GM23338 (cell line): ENCODE results near the gene FAT1. TPM values are rescaled to one million over a fixed set of nuclear protein-coding genes. Genes with fewer than 3 reads are reported as not detected.

Experiments used
- ATAC-seq: fragments of 200-7000 bp; cut with Tn5 transposase; 3 replicates; pipeline ENCODE4 v1.9.1; 2020
- DNase-seq: peaks from one replicate; pipeline ENCODE4 v3.0.0-alpha.2; 2015; ENCODE audit warnings: low spot score
- H2AFZ ChIP-seq: fragments of 200-600 bp; sonication (generic); 2 replicates; pipeline ENCODE4 v1.8.0; 2016; ENCODE audit warnings: antibody characterized with exemption, mild to moderate bottlenecking, moderate library complexity
- H3F3A ChIP-seq: fragments of 200-600 bp; sonication (generic); replicated peaks from 2 replicates; pipeline ENCODE4 v1.8.0; 2017; ENCODE audit warnings: antibody characterized with exemption, mixed run types, low read depth
- H3K27ac ChIP-seq: fragments of 200-600 bp; sonication (generic); 2 replicates; pipeline ENCODE4 v1.6.1; 2016; ENCODE audit warnings: low read depth
- H3K27me3 ChIP-seq: fragments of 200-600 bp; sonication (generic); 2 replicates; pipeline ENCODE4 v1.8.0; 2016; ENCODE audit warnings: mild to moderate bottlenecking, mixed run types, moderate library complexity; ENCODE audit not compliant: insufficient read depth
- H3K36me3 ChIP-seq: fragments of 200-600 bp; sonication (generic); 2 replicates; pipeline ENCODE4 v1.8.0; 2016; ENCODE audit warnings: mild to moderate bottlenecking; ENCODE audit not compliant: insufficient read depth
- H3K4me1 ChIP-seq: fragments of 200-600 bp; sonication (generic); 2 replicates; pipeline ENCODE4 v1.8.0; 2016; ENCODE audit warnings: mild to moderate bottlenecking, moderate library complexity; ENCODE audit not compliant: insufficient read depth
- H3K4me2 ChIP-seq: fragments of 200-600 bp; sonication (generic); 2 replicates; pipeline ENCODE4 v1.7.1; 2017; ENCODE audit warnings: mixed run types
- H3K4me3 ChIP-seq: fragments of 200-600 bp; sonication (generic); 2 replicates; pipeline ENCODE4 v1.6.1; 2016; ENCODE audit warnings: mixed run types
- H3K79me2 ChIP-seq: fragments of 200-600 bp; sonication (generic); replicated peaks from 2 replicates; pipeline ENCODE4 v1.8.0; 2017; ENCODE audit warnings: mild to moderate bottlenecking; ENCODE audit not compliant: insufficient read depth
- H3K9me2 ChIP-seq: fragments of 200-600 bp; sonication (generic); 2 replicates; pipeline ENCODE4 v1.8.0; 2017; ENCODE audit not compliant: insufficient read depth
- H4K20me1 ChIP-seq: fragments of 200-600 bp; sonication (generic); replicated peaks from 2 replicates; pipeline ENCODE4 v1.8.0; 2017; ENCODE audit warnings: mild to moderate bottlenecking; ENCODE audit not compliant: insufficient read depth
- H3K27ac Mint-ChIP-seq: 2 replicates; pipeline ENCODE4 v1.8.0; 2020; ENCODE audit warnings: inconsistent platforms, mild to moderate bottlenecking, moderate library complexity, mixed read lengths
- H3K27me3 Mint-ChIP-seq: 3 replicates; pipeline ENCODE4 v1.8.0; 2022; ENCODE audit warnings: low read depth, mild to moderate bottlenecking, moderate library complexity, mixed read lengths, inconsistent platforms; ENCODE audit not compliant: insufficient read depth, poor library complexity
- H3K36me3 Mint-ChIP-seq: 3 replicates; pipeline ENCODE4 v1.8.0; 2021; ENCODE audit warnings: low read depth, mild to moderate bottlenecking, inconsistent platforms, moderate library complexity, mixed read lengths
- H3K4me1 Mint-ChIP-seq: 3 replicates; pipeline ENCODE4 v1.8.0; 2020; ENCODE audit warnings: mild to moderate bottlenecking, inconsistent platforms, mixed read lengths
- H3K4me3 Mint-ChIP-seq: 3 replicates; pipeline ENCODE4 v1.8.0; 2021; ENCODE audit warnings: moderate library complexity, mild to moderate bottlenecking, inconsistent platforms, mixed read lengths
- H3K9me3 Mint-ChIP-seq: 3 replicates; pipeline ENCODE4 v1.8.0; 2020; ENCODE audit warnings: moderate library complexity, mild to moderate bottlenecking, inconsistent platforms, mixed read lengths
- EZH2phosphoT487 ChIP-seq: fragments of 200-600 bp; sonication (generic); IDR thresholded peaks from one replicate; pipeline ENCODE4 v1.8.1; 2018; ENCODE audit warnings: antibody characterized with exemption; ENCODE audit not compliant: unreplicated experiment
- POLR2AphosphoS5 ChIP-seq: IDR thresholded peaks from 2 replicates; pipeline ENCODE4 v1.6.1; 2016; ENCODE audit warnings: antibody characterized with exemption, low read depth
- ZNF114 ChIP-seq: fragments of 250-450 bp; sonication (Bioruptor Pico); IDR thresholded peaks from 2 replicates; pipeline ENCODE4 v1.5.0; 2020; ENCODE audit warnings: mild to moderate bottlenecking, moderate library complexity
- ZNF331 ChIP-seq: fragments of 250-450 bp; sonication (Bioruptor Pico); IDR thresholded peaks from 2 replicates; pipeline ENCODE4 v1.5.0; 2020; ENCODE audit warnings: low read depth, mild to moderate bottlenecking, moderate library complexity
- polyA plus RNA-seq: library from polyadenylated mRNA; unstranded; fragments of >200 nt; fragmentation: Nextera tagmentation; extraction: Ambion mirVana; gene quantifications from 2 replicates; pipeline ENCODE4 v1.2.1, GENCODE V29; 2016
- total RNA-seq: library from RNA; depleted of rRNA; stranded (reverse); fragments of >200 nt; shearing (Covaris generic); gene quantifications from 2 replicates; pipeline ENCODE4 v1.2.3, GENCODE V29; 2014
- TF ChIP-seq, protein P1 (sequence below), 2 experiments: fragments of 200-600 bp in 1 of 2; sonication (generic) in 1 of 2; conservative IDR thresholded peaks; 2 replicates each; pipeline versions ENCODE4 v1.5.1 to v1.6.1; 2016 to 2017; ENCODE audit warnings: antibody characterized with exemption in 2 of 2, low read depth in 2 of 2, mild to moderate bottlenecking in 2 of 2, moderate library complexity in 1 of 2
- TF ChIP-seq, protein P2 (sequence below): fragments of 250-450 bp; sonication (Bioruptor Pico); IDR thresholded peaks from 2 replicates; pipeline ENCODE4 v1.5.0; 2020; ENCODE audit warnings: mild to moderate bottlenecking, moderate library complexity

The FAT1 gene
- total and polyA plus RNA-seq, 2 experiments from 2014 or later = 37.6 to 137 TPM

DNA sequence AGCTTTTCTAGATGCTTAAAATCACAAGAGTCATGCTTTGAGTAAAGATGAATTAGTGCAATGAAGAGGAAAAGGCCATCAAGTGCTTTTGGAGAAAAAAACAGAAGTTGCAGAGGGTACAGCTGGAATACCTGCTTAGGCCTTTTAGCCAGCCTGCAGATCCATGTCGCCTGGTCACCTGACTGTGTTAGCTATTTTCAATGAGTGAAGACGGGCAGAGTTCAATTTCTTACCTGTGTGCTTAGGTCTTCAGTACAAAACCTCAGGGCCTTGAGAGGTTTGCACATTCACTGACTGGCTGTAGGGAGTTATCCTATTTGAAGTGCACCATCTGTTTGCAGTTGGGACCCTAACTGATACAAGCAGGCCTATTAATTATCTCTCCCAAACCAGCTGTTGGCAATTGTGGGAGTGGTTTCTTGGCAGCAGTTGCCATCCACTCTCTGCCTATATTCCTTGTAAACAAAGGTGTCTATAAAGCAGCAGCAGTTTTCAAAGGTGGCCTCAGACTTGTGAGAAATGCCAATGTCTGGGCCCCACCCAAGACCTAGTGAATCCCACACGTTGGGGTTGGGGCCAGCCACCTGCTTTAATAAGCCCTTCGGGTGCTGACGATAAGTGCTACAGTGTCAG lies 16.3 kb upstream of the FAT1 start:
- no peaks in the 10 kb centered on the region for H3K9me2 ChIP-seq
- TF ChIP-seq ZNF331 (CRISPR knock-in tag) (no peak), POLR2AphosphoS5 (no peak), EZH2phosphoT487 (no peak)
- TF ChIP-seq, protein P1, sequence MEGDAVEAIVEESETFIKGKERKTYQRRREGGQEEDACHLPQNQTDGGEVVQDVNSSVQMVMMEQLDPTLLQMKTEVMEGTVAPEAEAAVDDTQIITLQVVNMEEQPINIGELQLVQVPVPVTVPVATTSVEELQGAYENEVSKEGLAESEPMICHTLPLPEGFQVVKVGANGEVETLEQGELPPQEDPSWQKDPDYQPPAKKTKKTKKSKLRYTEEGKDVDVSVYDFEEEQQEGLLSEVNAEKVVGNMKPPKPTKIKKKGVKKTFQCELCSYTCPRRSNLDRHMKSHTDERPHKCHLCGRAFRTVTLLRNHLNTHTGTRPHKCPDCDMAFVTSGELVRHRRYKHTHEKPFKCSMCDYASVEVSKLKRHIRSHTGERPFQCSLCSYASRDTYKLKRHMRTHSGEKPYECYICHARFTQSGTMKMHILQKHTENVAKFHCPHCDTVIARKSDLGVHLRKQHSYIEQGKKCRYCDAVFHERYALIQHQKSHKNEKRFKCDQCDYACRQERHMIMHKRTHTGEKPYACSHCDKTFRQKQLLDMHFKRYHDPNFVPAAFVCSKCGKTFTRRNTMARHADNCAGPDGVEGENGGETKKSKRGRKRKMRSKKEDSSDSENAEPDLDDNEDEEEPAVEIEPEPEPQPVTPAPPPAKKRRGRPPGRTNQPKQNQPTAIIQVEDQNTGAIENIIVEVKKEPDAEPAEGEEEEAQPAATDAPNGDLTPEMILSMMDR (conservative IDR thresholded peaks at IDR 0.05; ENCODE audit: low read depth in 2 of 2) = no peak
- H3K27ac ChIP-seq = no peak overlapping the region
- no peaks in the 10 kb centered on the region for H3K4me1 ChIP-seq
- no peak overlapping the region for H3K4me3 ChIP-seq
- H4K20me1 ChIP-seq = no peaks in the 10 kb centered on the region
- no peak overlapping the region for H2AFZ ChIP-seq
- no peaks in the 10 kb centered on the region for H3K36me3 ChIP-seq
- Mint-ChIP-seq H3K9me3 (no peaks in the 10 kb centered on the region), H3K27ac (no peak overlapping the region), H3K4me3 (no peak overlapping the region), H3K36me3 (no peaks in the 10 kb centered on the region), H3K4me1 (peaks cover 2% of the 10 kb centered on the region; the same call in 1 of the 3 replicates), H3K27me3 (peaks cover 4% of the 10 kb centered on the region)
- no peaks in the 10 kb centered on the region for H3K79me2 ChIP-seq
- H3K27me3 ChIP-seq = no peaks in the 10 kb centered on the region
- H3K4me2 ChIP-seq = no peak overlapping the region
- no peaks in the 10 kb centered on the region for H3F3A ChIP-seq
- no peak for ATAC-seq
- DNase-seq = no peak

GRCh38 chr4:186739317-186739716 lies 15.7 kb upstream of the FAT1 start:
- no peaks in the 10 kb centered on the region for H3K27me3 ChIP-seq
- H3K4me1 Mint-ChIP-seq = peaks cover 2% of the 10 kb centered on the region; the same call in 1 of the 3 replicates
- H2AFZ ChIP-seq = no peak overlapping the region

More at GRCh38 chr4:186739317-186739716, 15.7 kb upstream of the FAT1 start:
- Histone ChIP-seq H3K27ac (no peak overlapping the region), H4K20me1 (no peaks in the 10 kb centered on the region), H3F3A (no peaks in the 10 kb centered on the region), H3K79me2 (no peaks in the 10 kb centered on the region), H3K4me2 (no peak overlapping the region), H3K4me3 (no peak overlapping the region), H3K36me3 (no peaks in the 10 kb centered on the region), H3K9me2 (no peaks in the 10 kb centered on the region), H3K4me1 (no peaks in the 10 kb centered on the region)
- H3K27ac Mint-ChIP-seq = no peak overlapping the region
- peaks cover 5% of the 10 kb centered on the region for H3K27me3 Mint-ChIP-seq
- ATAC-seq = no peak
- no peak for DNase-seq
- H3K4me3 Mint-ChIP-seq = no peak overlapping the region
- H3K36me3 Mint-ChIP-seq = no peaks in the 10 kb centered on the region
- TF ChIP-seq, protein P2, sequence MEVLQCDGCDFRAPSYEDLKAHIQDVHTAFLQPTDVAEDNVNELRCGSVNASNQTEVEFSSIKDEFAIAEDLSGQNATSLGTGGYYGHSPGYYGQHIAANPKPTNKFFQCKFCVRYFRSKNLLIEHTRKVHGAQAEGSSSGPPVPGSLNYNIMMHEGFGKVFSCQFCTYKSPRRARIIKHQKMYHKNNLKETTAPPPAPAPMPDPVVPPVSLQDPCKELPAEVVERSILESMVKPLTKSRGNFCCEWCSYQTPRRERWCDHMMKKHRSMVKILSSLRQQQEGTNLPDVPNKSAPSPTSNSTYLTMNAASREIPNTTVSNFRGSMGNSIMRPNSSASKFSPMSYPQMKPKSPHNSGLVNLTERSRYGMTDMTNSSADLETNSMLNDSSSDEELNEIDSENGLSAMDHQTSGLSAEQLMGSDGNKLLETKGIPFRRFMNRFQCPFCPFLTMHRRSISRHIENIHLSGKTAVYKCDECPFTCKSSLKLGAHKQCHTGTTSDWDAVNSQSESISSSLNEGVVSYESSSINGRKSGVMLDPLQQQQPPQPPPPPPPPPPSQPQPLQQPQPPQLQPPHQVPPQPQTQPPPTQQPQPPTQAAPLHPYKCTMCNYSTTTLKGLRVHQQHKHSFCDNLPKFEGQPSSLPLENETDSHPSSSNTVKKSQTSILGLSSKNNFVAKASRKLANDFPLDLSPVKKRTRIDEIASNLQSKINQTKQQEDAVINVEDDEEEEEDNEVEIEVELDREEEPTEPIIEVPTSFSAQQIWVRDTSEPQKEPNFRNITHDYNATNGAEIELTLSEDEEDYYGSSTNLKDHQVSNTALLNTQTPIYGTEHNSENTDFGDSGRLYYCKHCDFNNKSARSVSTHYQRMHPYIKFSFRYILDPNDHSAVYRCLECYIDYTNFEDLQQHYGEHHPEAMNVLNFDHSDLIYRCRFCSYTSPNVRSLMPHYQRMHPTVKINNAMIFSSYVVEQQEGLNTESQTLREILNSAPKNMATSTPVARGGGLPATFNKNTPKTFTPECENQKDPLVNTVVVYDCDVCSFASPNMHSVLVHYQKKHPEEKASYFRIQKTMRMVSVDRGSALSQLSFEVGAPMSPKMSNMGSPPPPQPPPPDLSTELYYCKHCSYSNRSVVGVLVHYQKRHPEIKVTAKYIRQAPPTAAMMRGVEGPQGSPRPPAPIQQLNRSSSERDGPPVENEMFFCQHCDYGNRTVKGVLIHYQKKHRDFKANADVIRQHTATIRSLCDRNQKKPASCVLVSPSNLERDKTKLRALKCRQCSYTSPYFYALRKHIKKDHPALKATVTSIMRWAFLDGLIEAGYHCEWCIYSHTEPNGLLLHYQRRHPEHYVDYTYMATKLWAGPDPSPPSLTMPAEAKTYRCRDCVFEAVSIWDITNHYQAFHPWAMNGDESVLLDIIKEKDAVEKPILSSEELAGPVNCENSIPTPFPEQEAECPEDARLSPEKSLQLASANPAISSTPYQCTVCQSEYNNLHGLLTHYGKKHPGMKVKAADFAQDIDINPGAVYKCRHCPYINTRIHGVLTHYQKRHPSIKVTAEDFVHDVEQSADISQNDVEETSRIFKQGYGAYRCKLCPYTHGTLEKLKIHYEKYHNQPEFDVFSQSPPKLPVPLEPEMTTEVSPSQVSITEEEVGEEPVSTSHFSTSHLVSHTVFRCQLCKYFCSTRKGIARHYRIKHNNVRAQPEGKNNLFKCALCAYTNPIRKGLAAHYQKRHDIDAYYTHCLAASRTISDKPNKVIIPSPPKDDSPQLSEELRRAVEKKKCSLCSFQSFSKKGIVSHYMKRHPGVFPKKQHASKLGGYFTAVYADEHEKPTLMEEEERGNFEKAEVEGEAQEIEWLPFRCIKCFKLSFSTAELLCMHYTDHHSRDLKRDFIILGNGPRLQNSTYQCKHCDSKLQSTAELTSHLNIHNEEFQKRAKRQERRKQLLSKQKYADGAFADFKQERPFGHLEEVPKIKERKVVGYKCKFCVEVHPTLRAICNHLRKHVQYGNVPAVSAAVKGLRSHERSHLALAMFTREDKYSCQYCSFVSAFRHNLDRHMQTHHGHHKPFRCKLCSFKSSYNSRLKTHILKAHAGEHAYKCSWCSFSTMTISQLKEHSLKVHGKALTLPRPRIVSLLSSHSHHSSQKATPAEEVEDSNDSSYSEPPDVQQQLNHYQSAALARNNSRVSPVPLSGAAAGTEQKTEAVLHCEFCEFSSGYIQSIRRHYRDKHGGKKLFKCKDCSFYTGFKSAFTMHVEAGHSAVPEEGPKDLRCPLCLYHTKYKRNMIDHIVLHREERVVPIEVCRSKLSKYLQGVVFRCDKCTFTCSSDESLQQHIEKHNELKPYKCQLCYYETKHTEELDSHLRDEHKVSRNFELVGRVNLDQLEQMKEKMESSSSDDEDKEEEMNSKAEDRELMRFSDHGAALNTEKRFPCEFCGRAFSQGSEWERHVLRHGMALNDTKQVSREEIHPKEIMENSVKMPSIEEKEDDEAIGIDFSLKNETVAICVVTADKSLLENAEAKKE = no peak
- TF ChIP-seq, protein P1 (conservative IDR thresholded peaks at IDR 0.05; ENCODE audit: low read depth in 2 of 2) = no peak
- TF ChIP-seq ZNF114 (CRISPR knock-in tag) = no peak
- H3K9me3 Mint-ChIP-seq = no peaks in the 10 kb centered on the region
